ENCODE data around the gene MARVELD3.

MARVELD3 gene

GRCh38 chr16:71669926-71670536 is 44.0 kb downstream of the MARVELD3 start:
- Histone ChIP-seq H3K4me2 (ENCODE audit: low read length) (no peak overlapping the region), H3K4me3 (ENCODE audit: low read length) (no peak overlapping the region), H3K9me3 (ENCODE audit: control insufficient read depth, insufficient read depth, low read length) (no peaks in the 10 kb centered on the region), H4K20me1 (ENCODE audit: control insufficient read depth, insufficient read depth, low read depth, low read length) (no peaks in the 10 kb centered on the region), H3K27me3 (ENCODE audit: control insufficient read depth, low read length) (no peaks in the 10 kb centered on the region), H3K27ac (ENCODE audit: low read depth, low read length) (no peak overlapping the region), H3F3A (ENCODE audit: control insufficient read depth, insufficient read depth) (no peaks in the 10 kb centered on the region), H3K4me1 (ENCODE audit: control insufficient read depth, low read length) (no peaks in the 10 kb centered on the region), H3K9me2 (replicated peaks; ENCODE audit: control insufficient read depth, low read length) (no peaks in the 10 kb centered on the region), H3K36me3 (ENCODE audit: control insufficient read depth, low read length) (peaks cover 34% of the 10 kb centered on the region), H3K79me2 (ENCODE audit: control insufficient read depth, low read length) (no peaks in the 10 kb centered on the region)
- no peak for TF ChIP-seq EZH2phosphoT487 (IDR thresholded peaks at IDR 0.05; ENCODE audit: borderline replicate concordance, low read length)
- no peak for TF ChIP-seq CTCF (IDR thresholded peaks at IDR 0.05; ENCODE audit: low read depth, low read length, poor library complexity, severe bottlenecking)

DNA sequence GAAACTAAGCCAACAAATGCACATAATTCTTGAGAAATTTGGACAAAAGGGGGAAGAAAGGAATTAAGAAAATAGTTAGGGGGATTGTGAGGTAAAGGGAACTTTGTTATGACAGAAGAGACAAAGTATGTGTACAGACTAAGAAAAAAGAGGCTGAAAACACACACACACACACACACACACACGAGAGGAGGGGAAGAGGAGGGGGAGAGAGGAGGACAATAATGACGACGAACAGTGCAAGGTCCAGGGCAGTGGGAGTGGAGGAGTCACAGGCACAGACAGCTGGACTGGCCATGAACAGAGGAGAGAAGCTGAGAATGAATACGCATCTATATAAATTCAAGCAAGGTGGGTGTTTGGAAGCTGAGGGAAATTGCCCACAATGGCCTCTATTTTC is 44.6 kb downstream of the MARVELD3 start:
- peaks cover 33% of the 10 kb centered on the region for H3K36me3 ChIP-seq (ENCODE audit: control insufficient read depth, low read length)
- no peaks in the 10 kb centered on the region for H3K9me3 ChIP-seq (ENCODE audit: control insufficient read depth, insufficient read depth, low read length)
- H3K4me3 ChIP-seq (ENCODE audit: low read length), result no peak overlapping the region
- H3K27me3 ChIP-seq (ENCODE audit: control insufficient read depth, low read length), result no peaks in the 10 kb centered on the region
- no peak for TF ChIP-seq CTCF (IDR thresholded peaks at IDR 0.05; ENCODE audit: low read depth, low read length, poor library complexity, severe bottlenecking)
- TF ChIP-seq EZH2phosphoT487 (IDR thresholded peaks at IDR 0.05; ENCODE audit: borderline replicate concordance, low read length), result no peak
- H3K27ac ChIP-seq (ENCODE audit: low read depth, low read length), result no peak overlapping the region
- H3F3A ChIP-seq (ENCODE audit: control insufficient read depth, insufficient read depth), result no peaks in the 10 kb centered on the region
- H3K4me2 ChIP-seq (ENCODE audit: low read length), result no peak overlapping the region
- no peaks in the 10 kb centered on the region for H3K4me1 ChIP-seq (ENCODE audit: control insufficient read depth, low read length)
- no peaks in the 10 kb centered on the region for H4K20me1 ChIP-seq (ENCODE audit: control insufficient read depth, insufficient read depth, low read depth, low read length)
- no peaks in the 10 kb centered on the region for H3K9me2 ChIP-seq (replicated peaks; ENCODE audit: control insufficient read depth, low read length)
- no peaks in the 10 kb centered on the region for H3K79me2 ChIP-seq (ENCODE audit: control insufficient read depth, low read length)

- Histone ChIP-seq H3K27me3 (ENCODE audit: control insufficient read depth, low read length) (no peaks in the 10 kb centered on the region), H3K4me3 (ENCODE audit: low read length) (no peak overlapping the region), H3K27ac (ENCODE audit: low read depth, low read length) (no peak overlapping the region), H3K79me2 (ENCODE audit: control insufficient read depth, low read length) (no peaks in the 10 kb centered on the region), H4K20me1 (ENCODE audit: control insufficient read depth, insufficient read depth, low read depth, low read length) (no peaks in the 10 kb centered on the region), H3K4me2 (ENCODE audit: low read length) (no peak overlapping the region), H3K4me1 (ENCODE audit: control insufficient read depth, low read length) (no peaks in the 10 kb centered on the region), H3F3A (ENCODE audit: control insufficient read depth, insufficient read depth) (no peaks in the 10 kb centered on the region), H3K9me2 (replicated peaks; ENCODE audit: control insufficient read depth, low read length) (no peaks in the 10 kb centered on the region), H3K36me3 (ENCODE audit: control insufficient read depth, low read length) (peaks cover 38% of the 10 kb centered on the region), H3K9me3 (ENCODE audit: control insufficient read depth, insufficient read depth, low read length) (no peaks in the 10 kb centered on the region)
- TF ChIP-seq CTCF (IDR thresholded peaks at IDR 0.05; ENCODE audit: low read depth, low read length, poor library complexity, severe bottlenecking), result no peak
Observed at GRCh38 chr16:71671165-71671564, 45.2 kb downstream of the MARVELD3 start.

All from DOHH2 (cell line).